Lung (tissue), 12 donors: Measurements from ENCODE around the gene IMPACT. TPM values are rescaled to one million over a fixed set of nuclear protein-coding genes. Genes with fewer than 3 reads are reported as not detected.

Experiments used
- ATAC-seq: fragments of 200-7000 bp; cut with Tn5 transposase; one replicate; pipeline ENCODE4 v1.9.1; 2020; ENCODE audit warnings: moderate number of reproducible peaks; ENCODE audit not compliant: insufficient read depth, low FRiP score
- DNase-seq, 3 donors: peaks; one replicate each; pipeline ENCODE4 v3.0.0-alpha.2; 2013 to 2017
- H3K27ac ChIP-seq, 2 donors: one replicate each; pipeline ENCODE4 v1.5.1; 2013; ENCODE audit warnings: mild to moderate bottlenecking in 2 of 2, moderate library complexity in 2 of 2, control low read depth in 1 of 2, inconsistent platforms in 1 of 2, low read depth in 1 of 2, low read length in 1 of 2
- H3K27me3 ChIP-seq, 3 donors: one replicate each; pipeline ENCODE4 v1.5.1; 2013; ENCODE audit warnings: low read length in 2 of 3; ENCODE audit not compliant: control insufficient read depth in 3 of 3, insufficient read depth in 3 of 3
- H3K36me3 ChIP-seq, 4 donors: one replicate each; pipeline ENCODE4 v1.5.1; 2013; ENCODE audit warnings: low read length in 4 of 4, mild to moderate bottlenecking in 1 of 4, moderate library complexity in 1 of 4; ENCODE audit not compliant: control insufficient read depth in 4 of 4, insufficient read depth in 4 of 4
- H3K4me1 ChIP-seq, 5 donors: one replicate each; pipeline ENCODE4 v1.5.1; 2013; ENCODE audit warnings: low read length in 5 of 5, mild to moderate bottlenecking in 2 of 5, moderate library complexity in 1 of 5; ENCODE audit not compliant: control insufficient read depth in 5 of 5, insufficient read depth in 5 of 5
- H3K4me3 ChIP-seq: one replicate; pipeline ENCODE4 v1.5.1; 2013; ENCODE audit warnings: mild to moderate bottlenecking, control low read depth, moderate library complexity
- H3K9ac ChIP-seq, 2 donors: one replicate each; pipeline ENCODE4 v1.5.1; 2013; ENCODE audit warnings: low read length in 2 of 2, control low read depth in 1 of 2; ENCODE audit not compliant: insufficient read depth in 1 of 2
- H3K9me3 ChIP-seq, 4 donors: one replicate each; pipeline ENCODE4 v1.5.1; 2013; ENCODE audit warnings: low read length in 3 of 4, mild to moderate bottlenecking in 1 of 4, moderate library complexity in 1 of 4; ENCODE audit not compliant: control insufficient read depth in 4 of 4, insufficient read depth in 3 of 4
- WGBS, 2 donors: extraction: QIAGEN DNeasy Blood & Tissue Kit; methylation state at CpG; one replicate each; pipeline ENCODE4 v1.1.7; 2013; 5-methylcytosine and 5-hydroxymethylcytosine counted together
- polyA plus RNA-seq, 2 donors: library from polyadenylated mRNA; stranded (reverse); fragments of 200-250 nt; gene quantifications; one replicate each; pipeline ENCODE4 v1.2.1, GENCODE V29; 2013
- total RNA-seq, 2 donors: library from RNA; depleted of rRNA in 1 of 2; stranded (reverse); fragments of >200 nt in 1 of 2; gene quantifications; one replicate each; pipeline ENCODE4 v1.2.1, GENCODE V29; 2014 to 2021
- TF ChIP-seq, protein P1 (sequence below): IDR thresholded peaks from 2 replicates; pipeline ENCODE4 v1.5.1; 2012; ENCODE audit warnings: mild to moderate bottlenecking; ENCODE audit errors: control extremely low read depth, extremely low read depth
- donor health status: control.
- donor health status: control.
- donor health status: Bipolar disorder and iron deficiency.
- donor health status: healthy.
- donor health status: DM: yes; HTN: yes; CAD: no.

IMPACT gene
- total and polyA plus RNA-seq, 4 donors, result 12.0 to 29.6 (median 25.0) TPM

GRCh38 chr18:24397694-24398368 lies 28.6 kb upstream of the IMPACT start, which contains the start of gene OSBPL1A:
TSS of gene OSBPL1A (minus strand) at chr18:24397824. CDS start at chr18:24377533, 20,291 bp downstream.
- peak within 1 kb of the TSS; percentile 76 for H3K4me3 ChIP-seq
- H3K4me1 ChIP-seq, result peaks cover 0 to 22% (median 2%) of the 10 kb centered on the region in 5 donors
- ATAC-seq (peak; percentile 97), DNase-seq (peak; percentile 96 to 98 (median 97))
- 2% methylated on average over 50 to 55 of the region's 55 CpGs for WGBS, 2 donors
- H3K9ac ChIP-seq, result peak within 1 kb of the TSS; percentile 39 to 52
- H3K27me3 ChIP-seq, result no peaks in the 10 kb centered on the region
- TF ChIP-seq, protein P1, sequence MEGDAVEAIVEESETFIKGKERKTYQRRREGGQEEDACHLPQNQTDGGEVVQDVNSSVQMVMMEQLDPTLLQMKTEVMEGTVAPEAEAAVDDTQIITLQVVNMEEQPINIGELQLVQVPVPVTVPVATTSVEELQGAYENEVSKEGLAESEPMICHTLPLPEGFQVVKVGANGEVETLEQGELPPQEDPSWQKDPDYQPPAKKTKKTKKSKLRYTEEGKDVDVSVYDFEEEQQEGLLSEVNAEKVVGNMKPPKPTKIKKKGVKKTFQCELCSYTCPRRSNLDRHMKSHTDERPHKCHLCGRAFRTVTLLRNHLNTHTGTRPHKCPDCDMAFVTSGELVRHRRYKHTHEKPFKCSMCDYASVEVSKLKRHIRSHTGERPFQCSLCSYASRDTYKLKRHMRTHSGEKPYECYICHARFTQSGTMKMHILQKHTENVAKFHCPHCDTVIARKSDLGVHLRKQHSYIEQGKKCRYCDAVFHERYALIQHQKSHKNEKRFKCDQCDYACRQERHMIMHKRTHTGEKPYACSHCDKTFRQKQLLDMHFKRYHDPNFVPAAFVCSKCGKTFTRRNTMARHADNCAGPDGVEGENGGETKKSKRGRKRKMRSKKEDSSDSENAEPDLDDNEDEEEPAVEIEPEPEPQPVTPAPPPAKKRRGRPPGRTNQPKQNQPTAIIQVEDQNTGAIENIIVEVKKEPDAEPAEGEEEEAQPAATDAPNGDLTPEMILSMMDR, result no peak
- no peaks in the 10 kb centered on the region for H3K9me3 ChIP-seq
- H3K36me3 ChIP-seq, result no peaks in the 10 kb centered on the region
- H3K27ac ChIP-seq, result peak within 1 kb of the TSS; percentile 48 to 94

DNA sequence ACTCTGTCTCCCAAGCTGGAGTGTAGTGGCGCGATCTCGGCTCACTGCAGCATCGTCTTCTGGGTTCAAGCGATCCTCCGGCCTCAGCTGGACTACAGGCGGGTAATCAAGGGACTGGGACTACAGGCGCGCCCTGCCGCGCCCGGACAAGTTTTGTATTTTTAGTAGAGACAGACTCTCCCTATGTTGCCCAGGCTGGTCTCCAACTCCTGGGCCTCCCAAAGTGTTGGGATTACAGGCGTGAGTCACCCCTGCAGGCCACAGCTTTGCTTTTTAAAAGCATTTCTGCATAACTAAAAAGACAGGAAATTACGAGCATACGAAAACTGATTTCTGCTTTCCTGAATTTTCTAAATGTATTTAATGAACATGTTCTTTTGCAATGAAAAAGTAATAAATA lies 27.9 kb upstream of the IMPACT start:
- H3K4me1 ChIP-seq, result peaks cover 0 to 22% (median 2%) of the 10 kb centered on the region in 5 donors
- H3K27me3 ChIP-seq, result no peaks in the 10 kb centered on the region
- H3K9ac ChIP-seq, result no peak overlapping the region
- ATAC-seq (no peak), DNase-seq (no peak)
- 83 to 93% methylated on average over 15 of the region's 15 CpGs for WGBS, 2 donors
- H3K27ac ChIP-seq, result no peak overlapping the region
- TF ChIP-seq, protein P1, result no peak
- no peaks in the 10 kb centered on the region for H3K9me3 ChIP-seq
- H3K4me3 ChIP-seq, result no peak overlapping the region
- no peaks in the 10 kb centered on the region for H3K36me3 ChIP-seq

- 82 to 94% methylated on average over 2 of the region's 2 CpGs for WGBS, 2 donors
- Histone ChIP-seq H3K36me3 (no peaks in the 10 kb centered on the region), H3K9ac (no peak overlapping the region), H3K4me3 (no peak overlapping the region), H3K27me3 (no peaks in the 10 kb centered on the region), H3K9me3 (peaks cover 0 to 1% (median 0%) of the 10 kb centered on the region in 4 donors), H3K27ac (no peak overlapping the region), H3K4me1 (peaks cover 0 to 13% (median 2%) of the 10 kb centered on the region in 5 donors)
- ATAC-seq (no peak), DNase-seq (no peak)
- TF ChIP-seq, protein P1, result no peak
Observed at GRCh38 chr18:24400587-24400986, 25.9 kb upstream of the IMPACT start.
